ENCODE measurements around the gene GRIK1. TPM values are rescaled to one million over a fixed set of nuclear protein-coding genes. Genes with fewer than 3 reads are reported as not detected.

GRIK1 gene
- total RNA-seq, 1 donor from 2014 or later = not detected

DNA sequence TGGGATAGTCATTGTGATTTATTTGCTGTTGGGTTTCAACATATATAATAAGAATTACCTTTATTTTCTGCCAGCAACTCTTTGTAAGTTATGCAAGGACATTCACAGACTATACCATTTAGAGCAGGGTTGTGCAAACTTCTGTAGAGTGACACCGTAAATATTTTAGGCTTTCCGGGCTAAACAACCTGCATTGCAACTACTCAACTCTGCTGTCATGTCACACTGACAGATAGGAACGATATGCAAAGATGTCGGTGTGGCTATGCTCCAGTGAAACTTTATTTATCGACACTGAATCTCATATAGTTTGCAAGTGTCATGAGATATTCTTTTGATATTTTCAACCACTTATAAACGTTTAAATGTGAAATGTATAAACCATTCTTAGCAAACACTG is 430.7 kb downstream of the GRIK1 start:
- H3K9me3 Mint-ChIP-seq (ENCODE audit: unreplicated experiment) = no peaks in the 10 kb centered on the region
- no peaks in the 10 kb centered on the region for H3K36me3 Mint-ChIP-seq (ENCODE audit: low read depth, unreplicated experiment)
- H3K27me3 Mint-ChIP-seq (ENCODE audit: unreplicated experiment) = no peaks in the 10 kb centered on the region
- TF ChIP-seq, protein P1, sequence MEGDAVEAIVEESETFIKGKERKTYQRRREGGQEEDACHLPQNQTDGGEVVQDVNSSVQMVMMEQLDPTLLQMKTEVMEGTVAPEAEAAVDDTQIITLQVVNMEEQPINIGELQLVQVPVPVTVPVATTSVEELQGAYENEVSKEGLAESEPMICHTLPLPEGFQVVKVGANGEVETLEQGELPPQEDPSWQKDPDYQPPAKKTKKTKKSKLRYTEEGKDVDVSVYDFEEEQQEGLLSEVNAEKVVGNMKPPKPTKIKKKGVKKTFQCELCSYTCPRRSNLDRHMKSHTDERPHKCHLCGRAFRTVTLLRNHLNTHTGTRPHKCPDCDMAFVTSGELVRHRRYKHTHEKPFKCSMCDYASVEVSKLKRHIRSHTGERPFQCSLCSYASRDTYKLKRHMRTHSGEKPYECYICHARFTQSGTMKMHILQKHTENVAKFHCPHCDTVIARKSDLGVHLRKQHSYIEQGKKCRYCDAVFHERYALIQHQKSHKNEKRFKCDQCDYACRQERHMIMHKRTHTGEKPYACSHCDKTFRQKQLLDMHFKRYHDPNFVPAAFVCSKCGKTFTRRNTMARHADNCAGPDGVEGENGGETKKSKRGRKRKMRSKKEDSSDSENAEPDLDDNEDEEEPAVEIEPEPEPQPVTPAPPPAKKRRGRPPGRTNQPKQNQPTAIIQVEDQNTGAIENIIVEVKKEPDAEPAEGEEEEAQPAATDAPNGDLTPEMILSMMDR (IDR thresholded peaks at IDR 0.05; ENCODE audit: unreplicated experiment) = no peak
- DNase-seq (ENCODE audit: low spot score) = no peak
- no peak overlapping the region for H3K4me3 Mint-ChIP-seq (ENCODE audit: unreplicated experiment)
- no peak overlapping the region for H3K27ac Mint-ChIP-seq (ENCODE audit: unreplicated experiment)
- no peaks in the 10 kb centered on the region for H3K4me1 Mint-ChIP-seq (ENCODE audit: unreplicated experiment)

DNA sequence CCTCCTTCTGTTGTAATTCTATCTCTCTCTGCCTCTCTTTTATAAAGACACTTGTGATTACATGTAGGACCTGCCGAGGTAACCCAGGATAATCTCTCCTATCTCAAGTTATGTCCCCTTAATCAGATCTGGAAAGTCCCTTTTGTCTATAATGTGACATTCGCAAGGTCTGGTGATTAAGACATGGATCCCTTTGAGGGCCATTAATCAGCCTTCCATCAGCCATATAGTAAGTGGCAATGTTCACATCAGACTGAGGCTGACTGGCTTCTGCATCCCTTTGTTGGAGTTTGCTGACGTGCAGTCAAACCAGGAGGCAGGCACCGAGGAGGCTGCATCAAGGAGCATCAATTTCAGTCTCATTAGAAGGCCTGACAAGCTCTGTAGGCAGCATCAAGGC is 431.5 kb downstream of the GRIK1 start:
- H3K27ac Mint-ChIP-seq (ENCODE audit: unreplicated experiment) = no peak overlapping the region
- H3K36me3 Mint-ChIP-seq (ENCODE audit: low read depth, unreplicated experiment) = no peaks in the 10 kb centered on the region
- H3K4me3 Mint-ChIP-seq (ENCODE audit: unreplicated experiment) = no peak overlapping the region
- DNase-seq (ENCODE audit: low spot score) = no peak
- H3K4me1 Mint-ChIP-seq (ENCODE audit: unreplicated experiment) = no peaks in the 10 kb centered on the region
- no peaks in the 10 kb centered on the region for H3K9me3 Mint-ChIP-seq (ENCODE audit: unreplicated experiment)
- TF ChIP-seq, protein P1 (IDR thresholded peaks at IDR 0.05; ENCODE audit: unreplicated experiment) = no peak
- no peaks in the 10 kb centered on the region for H3K27me3 Mint-ChIP-seq (ENCODE audit: unreplicated experiment)

DNA sequence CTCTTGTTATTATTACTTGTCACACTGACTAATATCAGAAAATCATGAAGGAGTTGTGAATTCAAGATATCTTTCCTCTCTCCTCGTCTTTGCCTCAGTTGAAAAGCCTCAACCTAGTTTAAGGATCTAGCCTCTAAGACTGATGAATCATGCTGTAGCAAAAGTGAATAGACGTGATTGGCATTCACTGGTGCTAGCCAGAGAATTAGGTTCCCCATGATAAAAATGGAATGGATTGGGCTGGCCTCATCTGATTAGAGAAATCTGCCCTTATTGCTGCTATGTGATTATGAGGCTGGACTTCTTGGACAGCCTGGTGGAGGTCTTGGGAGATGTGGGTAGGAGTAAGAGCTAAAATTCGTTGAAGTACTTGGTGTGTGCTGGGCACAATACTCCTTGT is 432.8 kb downstream of the GRIK1 start:
- no peak overlapping the region for H3K27ac Mint-ChIP-seq (ENCODE audit: unreplicated experiment)
- no peaks in the 10 kb centered on the region for H3K9me3 Mint-ChIP-seq (ENCODE audit: unreplicated experiment)
- H3K4me1 Mint-ChIP-seq (ENCODE audit: unreplicated experiment) = no peaks in the 10 kb centered on the region
- H3K27me3 Mint-ChIP-seq (ENCODE audit: unreplicated experiment) = no peaks in the 10 kb centered on the region
- no peak overlapping the region for H3K4me3 Mint-ChIP-seq (ENCODE audit: unreplicated experiment)
- DNase-seq (ENCODE audit: low spot score) = no peak
- TF ChIP-seq, protein P1 (IDR thresholded peaks at IDR 0.05; ENCODE audit: unreplicated experiment) = no peak
- H3K36me3 Mint-ChIP-seq (ENCODE audit: low read depth, unreplicated experiment) = no peaks in the 10 kb centered on the region

DNA sequence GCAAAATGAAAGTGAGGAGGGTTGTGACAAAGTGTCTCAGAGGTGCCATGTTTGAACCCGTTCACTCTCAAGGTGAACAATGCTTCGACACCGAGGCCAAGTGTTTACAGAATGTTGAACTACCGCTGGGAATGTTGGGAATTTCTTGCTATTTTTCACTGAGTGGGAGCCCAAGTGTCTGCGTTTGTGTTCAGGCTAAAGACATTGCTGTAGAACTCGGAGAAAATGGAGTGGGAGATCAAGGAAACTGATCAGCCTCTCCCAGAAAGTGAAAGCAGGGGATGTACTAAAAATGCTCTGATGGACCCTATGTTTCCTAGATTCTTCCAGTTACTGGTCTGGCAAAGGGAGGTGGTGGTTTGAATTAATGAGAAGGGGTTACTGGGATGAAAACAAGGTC is 433.6 kb downstream of the GRIK1 start:
- Mint-ChIP-seq H3K36me3 (ENCODE audit: low read depth, unreplicated experiment) (no peaks in the 10 kb centered on the region), H3K27ac (ENCODE audit: unreplicated experiment) (no peak overlapping the region), H3K4me1 (ENCODE audit: unreplicated experiment) (no peaks in the 10 kb centered on the region), H3K27me3 (ENCODE audit: unreplicated experiment) (no peaks in the 10 kb centered on the region), H3K4me3 (ENCODE audit: unreplicated experiment) (no peak overlapping the region), H3K9me3 (ENCODE audit: unreplicated experiment) (no peaks in the 10 kb centered on the region)
- TF ChIP-seq, protein P1 (IDR thresholded peaks at IDR 0.05; ENCODE audit: unreplicated experiment) = no peak
- no peak for DNase-seq (ENCODE audit: low spot score)

DNA sequence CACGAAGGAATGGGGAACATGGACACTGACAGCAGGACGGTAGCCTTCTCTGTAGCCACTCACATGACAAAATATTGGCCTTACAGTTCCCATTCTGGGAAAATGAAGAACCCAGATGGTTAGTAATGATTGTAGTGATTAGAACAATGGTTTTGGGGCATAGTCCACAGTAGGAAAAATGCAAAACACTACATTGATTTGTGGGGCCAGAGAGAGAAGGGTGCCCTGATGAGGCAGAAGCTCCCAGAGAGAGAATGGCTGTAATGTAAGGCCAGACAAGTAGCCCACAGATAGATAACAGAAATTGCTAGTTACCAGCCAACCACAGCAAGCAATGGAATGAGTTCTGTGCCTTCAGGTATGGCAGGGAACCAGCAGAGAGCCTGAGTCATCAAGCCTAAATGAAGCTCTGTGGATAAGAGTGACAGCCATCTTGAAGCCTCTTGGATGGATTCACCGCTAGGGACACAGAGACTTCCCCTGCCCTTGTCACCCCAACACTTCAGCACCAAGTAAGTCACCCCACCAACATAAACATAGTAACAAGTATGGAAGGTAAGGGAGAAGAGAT is 435.0 kb downstream of the GRIK1 start:
- Mint-ChIP-seq H3K27me3 (ENCODE audit: unreplicated experiment) (no peaks in the 10 kb centered on the region), H3K4me1 (ENCODE audit: unreplicated experiment) (no peaks in the 10 kb centered on the region), H3K27ac (ENCODE audit: unreplicated experiment) (no peak overlapping the region), H3K9me3 (ENCODE audit: unreplicated experiment) (no peaks in the 10 kb centered on the region), H3K4me3 (ENCODE audit: unreplicated experiment) (no peak overlapping the region), H3K36me3 (ENCODE audit: low read depth, unreplicated experiment) (no peaks in the 10 kb centered on the region)
- no peak for DNase-seq (ENCODE audit: low spot score)
- TF ChIP-seq, protein P1 (IDR thresholded peaks at IDR 0.05; ENCODE audit: unreplicated experiment) = no peak
